Gastroesophageal sphincter (tissue), 4 donors: ENCODE data around the gene PLA2G3. TPM values are rescaled to one million over a fixed set of nuclear protein-coding genes. Genes with fewer than 3 reads are reported as not detected.

Experiments
- ATAC-seq: fragments of 150-250 bp; one replicate; pipeline ENCODE4 v1.9.1; 2016; ENCODE audit warnings: mild to moderate bottlenecking, moderate library complexity
- H3K27ac ChIP-seq, 4 donors: fragments of 200-600 bp; sonication (generic) in 3 of 4; 1 replicate in 3 of 4; 2 replicates in 1 of 4; pipeline ENCODE4 v1.5.1; 2016 to 2019
- H3K27me3 ChIP-seq: fragments of 200-600 bp; sonication (generic); one replicate; pipeline ENCODE4 v1.5.1; 2019
- H3K36me3 ChIP-seq, 2 donors: fragments of 200-600 bp; sonication (generic); one replicate each; pipeline ENCODE4 v1.5.1; 2019; ENCODE audit warnings: control low read depth in 1 of 2
- H3K4me1 ChIP-seq, 3 donors: fragments of 200-600 bp; sonication (generic); 1 replicate in 2 of 3; 2 replicates in 1 of 3; pipeline ENCODE4 v1.5.1; 2016 to 2019; ENCODE audit warnings: control low read depth in 2 of 3
- H3K4me3 ChIP-seq, 2 donors: fragments of 200-600 bp; sonication (generic); one replicate each; pipeline ENCODE4 v1.5.1; 2019; ENCODE audit warnings: mild to moderate bottlenecking in 1 of 2, moderate library complexity in 1 of 2
- H3K9me3 ChIP-seq, 3 donors: fragments of 200-600 bp; sonication (generic); one replicate each; pipeline ENCODE4 v1.5.1; 2017 to 2019; ENCODE audit warnings: control low read depth in 2 of 3
- EP300 ChIP-seq: sonication (generic); formaldehyde crosslinking; IDR thresholded peaks from one replicate; pipeline ENCODE4 v1.6.1; 2017; ENCODE audit warnings: antibody characterized with exemption, mild to moderate bottlenecking
- POLR2A ChIP-seq, 2 donors: fragments of 450-650 bp; IDR thresholded peaks; one replicate each; pipeline ENCODE4 v1.6.1; 2017; ENCODE audit warnings: antibody characterized with exemption in 2 of 2, mild to moderate bottlenecking in 2 of 2, moderate library complexity in 1 of 2
- POLR2AphosphoS5 ChIP-seq: sonication (generic); formaldehyde crosslinking; IDR thresholded peaks from one replicate; pipeline ENCODE4 v1.6.1; 2017; ENCODE audit warnings: antibody characterized with exemption
- WGBS, 2 donors: methylation state at CpG; one replicate each; pipeline ENCODE4 v1.1.5; 2018; ENCODE audit warnings: low coverage in 1 of 2; 5-methylcytosine and 5-hydroxymethylcytosine counted together
- total RNA-seq, 4 donors: library from RNA; depleted of rRNA; stranded (reverse); fragments of >200 nt; gene quantifications; one replicate each; pipeline ENCODE4 v1.1.0, GENCODE V29; 2016
- TF ChIP-seq, protein P1 (sequence below), 4 experiments: fragments of 200-600 bp in 2 of 4; fragments of 450-650 bp in 2 of 4; sonication (generic) in 1 of 4; IDR thresholded peaks; one replicate each; pipeline ENCODE4 v1.5.1; 2017 to 2019; ENCODE audit warnings: antibody characterized with exemption in 4 of 4, mild to moderate bottlenecking in 2 of 4, moderate library complexity in 2 of 4

Gene PLA2G3
- total RNA-seq, 4 donors from 2014 or later = 0.12 to 0.47 (median 0.22) TPM; not detected in 1

DNA sequence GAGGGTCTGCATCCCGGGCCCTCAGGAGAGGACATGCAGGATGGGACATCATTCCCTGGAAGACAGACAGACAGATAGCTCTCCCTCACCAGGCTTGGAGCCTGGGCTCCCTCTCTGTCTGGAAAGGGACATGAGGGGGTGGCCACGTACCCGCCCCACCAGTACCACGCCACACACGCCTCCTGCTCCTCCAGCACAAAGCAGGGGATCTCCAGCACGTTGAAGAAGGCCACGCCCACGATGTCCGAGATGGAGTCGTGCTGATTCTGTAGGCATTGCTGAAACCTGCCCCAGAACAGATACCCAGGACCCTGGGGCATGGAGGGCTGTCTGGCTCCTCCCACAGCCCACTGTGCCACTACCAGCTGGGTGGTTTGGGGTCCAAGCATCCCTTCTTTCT is 2.2 kb downstream of the PLA2G3 start:
- TF ChIP-seq EP300 (no peak), POLR2A (IDR thresholded peaks at IDR 0.05) (no peak), POLR2AphosphoS5 (no peak)
- TF ChIP-seq, protein P1, sequence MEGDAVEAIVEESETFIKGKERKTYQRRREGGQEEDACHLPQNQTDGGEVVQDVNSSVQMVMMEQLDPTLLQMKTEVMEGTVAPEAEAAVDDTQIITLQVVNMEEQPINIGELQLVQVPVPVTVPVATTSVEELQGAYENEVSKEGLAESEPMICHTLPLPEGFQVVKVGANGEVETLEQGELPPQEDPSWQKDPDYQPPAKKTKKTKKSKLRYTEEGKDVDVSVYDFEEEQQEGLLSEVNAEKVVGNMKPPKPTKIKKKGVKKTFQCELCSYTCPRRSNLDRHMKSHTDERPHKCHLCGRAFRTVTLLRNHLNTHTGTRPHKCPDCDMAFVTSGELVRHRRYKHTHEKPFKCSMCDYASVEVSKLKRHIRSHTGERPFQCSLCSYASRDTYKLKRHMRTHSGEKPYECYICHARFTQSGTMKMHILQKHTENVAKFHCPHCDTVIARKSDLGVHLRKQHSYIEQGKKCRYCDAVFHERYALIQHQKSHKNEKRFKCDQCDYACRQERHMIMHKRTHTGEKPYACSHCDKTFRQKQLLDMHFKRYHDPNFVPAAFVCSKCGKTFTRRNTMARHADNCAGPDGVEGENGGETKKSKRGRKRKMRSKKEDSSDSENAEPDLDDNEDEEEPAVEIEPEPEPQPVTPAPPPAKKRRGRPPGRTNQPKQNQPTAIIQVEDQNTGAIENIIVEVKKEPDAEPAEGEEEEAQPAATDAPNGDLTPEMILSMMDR (IDR thresholded peaks at IDR 0.05) = no peak
- Histone ChIP-seq H3K9me3 (no peaks in the 10 kb centered on the region), H3K4me3 (no peak overlapping the region), H3K27me3 (peaks cover 27% of the 10 kb centered on the region), H3K36me3 (peaks cover 0 to 7% of the 10 kb centered on the region in 2 donors), H3K4me1 (no peaks in the 10 kb centered on the region), H3K27ac (no peak overlapping the region)
- no CpG with 5 or more reads among the region's 10 CpGs for WGBS, 2 donors
- no peak for ATAC-seq

DNA sequence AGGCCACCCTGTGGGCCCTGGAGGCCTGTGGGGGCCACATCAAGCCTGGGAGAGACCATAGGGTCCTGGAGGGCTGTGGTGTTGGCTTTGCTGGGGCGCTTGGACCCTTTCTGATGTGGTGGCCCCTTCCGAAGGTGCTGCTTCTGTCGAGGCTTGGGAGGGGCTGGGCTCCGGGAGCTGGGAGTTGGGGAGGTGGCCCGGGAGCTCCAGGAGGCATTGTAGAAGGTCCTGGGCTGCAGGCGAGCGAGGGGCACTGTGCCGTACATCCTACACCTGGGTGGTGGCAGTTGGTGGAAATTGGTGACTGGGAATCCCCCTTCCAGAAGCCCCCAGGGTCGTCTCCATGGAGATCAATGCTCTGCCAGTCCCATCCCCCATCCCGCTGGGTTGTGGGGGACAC is 2.6 kb downstream of the PLA2G3 start:
- no peaks in the 10 kb centered on the region for H3K9me3 ChIP-seq
- no peak overlapping the region for H3K27ac ChIP-seq
- no peak for ATAC-seq
- H3K4me1 ChIP-seq = no peaks in the 10 kb centered on the region
- WGBS, 2 donors = no CpG with 5 or more reads among the region's 10 CpGs
- peaks cover 0 to 7% of the 10 kb centered on the region in 2 donors for H3K36me3 ChIP-seq
- H3K4me3 ChIP-seq = no peak overlapping the region
- H3K27me3 ChIP-seq = peaks cover 27% of the 10 kb centered on the region
- TF ChIP-seq, protein P1 (IDR thresholded peaks at IDR 0.05) = no peak
- TF ChIP-seq EP300 (no peak), POLR2AphosphoS5 (no peak)

DNA sequence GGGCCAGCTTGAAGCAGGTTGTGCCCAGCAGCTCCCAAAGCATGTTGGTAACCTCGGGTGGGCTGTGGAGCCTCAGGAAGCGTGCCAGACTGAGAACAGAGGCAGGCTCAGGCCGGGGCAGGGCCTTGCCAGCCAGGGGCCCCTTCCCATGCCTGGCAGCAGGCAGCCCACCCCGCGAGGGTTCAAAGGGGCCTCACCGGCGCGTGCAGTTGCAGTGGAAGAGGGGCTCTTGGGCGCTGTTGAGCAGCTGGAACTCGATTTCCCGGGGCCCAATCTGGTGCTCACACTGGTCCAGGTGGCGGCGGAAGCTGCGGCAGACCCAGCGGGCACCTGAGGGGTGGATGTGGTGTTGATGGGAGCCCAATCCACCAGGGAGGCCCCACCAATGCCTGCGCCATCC is 3.6 kb downstream of the PLA2G3 start:
- Histone ChIP-seq H3K27me3 (peaks cover 27% of the 10 kb centered on the region), H3K27ac (no peak overlapping the region), H3K4me3 (no peak overlapping the region), H3K36me3 (peaks cover 0 to 7% of the 10 kb centered on the region in 2 donors), H3K4me1 (no peaks in the 10 kb centered on the region), H3K9me3 (no peaks in the 10 kb centered on the region)
- no peak for ATAC-seq
- no CpG with 5 or more reads among the region's 16 CpGs for WGBS, 2 donors
- TF ChIP-seq EP300 = no peak
- TF ChIP-seq POLR2AphosphoS5 = no peak
- no peak for TF ChIP-seq POLR2A (IDR thresholded peaks at IDR 0.05)
- TF ChIP-seq, protein P1 (IDR thresholded peaks at IDR 0.05) = no peak

DNA sequence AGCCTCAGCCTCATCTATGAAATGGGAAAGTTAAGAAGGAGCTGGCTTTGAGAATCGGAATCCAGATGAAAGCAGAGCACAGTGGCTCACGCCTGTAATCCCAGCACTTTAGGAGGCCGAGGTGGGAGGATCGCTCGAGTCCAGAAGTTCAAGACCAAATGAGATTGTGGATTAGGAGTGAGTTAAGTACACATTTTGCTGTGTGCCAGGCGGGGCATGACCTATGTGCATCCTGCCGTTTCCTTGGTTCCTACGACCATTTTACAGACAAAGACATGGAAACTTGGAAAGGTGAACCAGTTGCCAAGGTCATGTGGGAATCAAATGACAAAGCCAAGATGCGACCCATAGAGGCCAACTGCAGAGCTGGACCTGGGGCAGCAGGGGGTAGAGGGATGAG is 4.2 kb downstream of the PLA2G3 start:
- Histone ChIP-seq H3K36me3 (peaks cover 0 to 7% of the 10 kb centered on the region in 2 donors), H3K4me1 (no peaks in the 10 kb centered on the region), H3K4me3 (no peak overlapping the region), H3K27ac (no peak overlapping the region), H3K9me3 (no peaks in the 10 kb centered on the region), H3K27me3 (peaks cover 27% of the 10 kb centered on the region)
- TF ChIP-seq, protein P1 (IDR thresholded peaks at IDR 0.05) = no peak
- TF ChIP-seq POLR2A (IDR thresholded peaks at IDR 0.05) (no peak), POLR2AphosphoS5 (no peak), EP300 (no peak)
- 85 to 93% methylated on average over 3 to 9 of the region's 9 CpGs for WGBS, 2 donors
- no peak for ATAC-seq

DNA sequence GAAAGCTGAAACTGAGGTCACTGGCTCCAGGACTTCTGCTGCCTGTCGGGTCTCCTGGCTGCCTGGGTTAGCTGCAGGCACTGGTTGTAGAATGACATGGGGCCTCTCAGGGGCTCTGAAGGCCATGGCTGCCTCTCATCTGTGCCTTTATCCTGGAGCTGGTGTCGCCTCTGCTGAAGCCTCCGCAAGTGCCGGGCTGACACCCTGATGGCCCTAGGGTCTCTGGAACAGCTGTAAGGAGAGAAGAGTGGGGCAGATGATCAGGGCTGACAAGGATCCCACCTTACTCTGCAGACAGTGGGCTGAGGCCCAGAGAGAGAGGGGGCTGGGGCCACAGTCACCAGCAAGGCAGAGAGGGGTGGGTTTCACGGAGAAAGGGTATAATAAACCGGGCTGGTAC is 4.6 kb downstream of the PLA2G3 start:
- H3K4me3 ChIP-seq = no peak overlapping the region
- no peak for TF ChIP-seq POLR2A (IDR thresholded peaks at IDR 0.05)
- TF ChIP-seq POLR2AphosphoS5 = no peak
- TF ChIP-seq EP300 = no peak
- TF ChIP-seq, protein P1 (IDR thresholded peaks at IDR 0.05) = no peak
- H3K27ac ChIP-seq = no peak overlapping the region
- peaks cover 0 to 7% of the 10 kb centered on the region in 2 donors for H3K36me3 ChIP-seq
- 74 to 100% methylated on average over 1 to 2 of the region's 6 CpGs for WGBS, 2 donors
- peaks cover 27% of the 10 kb centered on the region for H3K27me3 ChIP-seq
- H3K4me1 ChIP-seq = no peaks in the 10 kb centered on the region
- no peak for ATAC-seq
- H3K9me3 ChIP-seq = no peaks in the 10 kb centered on the region
